GM23338 (cell line): ENCODE results near the gene UBC. TPM values are rescaled to one million over a fixed set of nuclear protein-coding genes. Genes with fewer than 3 reads are reported as not detected.

Experiments used
- ATAC-seq: fragments of 200-7000 bp; cut with Tn5 transposase; 3 replicates; pipeline ENCODE4 v1.9.1; 2020
- DNase-seq: peaks from one replicate; pipeline ENCODE4 v3.0.0-alpha.2; 2015; ENCODE audit warnings: low spot score
- H2AFZ ChIP-seq: fragments of 200-600 bp; sonication (generic); 2 replicates; pipeline ENCODE4 v1.8.0; 2016; ENCODE audit warnings: antibody characterized with exemption, mild to moderate bottlenecking, moderate library complexity
- H3F3A ChIP-seq: fragments of 200-600 bp; sonication (generic); replicated peaks from 2 replicates; pipeline ENCODE4 v1.8.0; 2017; ENCODE audit warnings: antibody characterized with exemption, mixed run types, low read depth
- H3K27ac ChIP-seq: fragments of 200-600 bp; sonication (generic); 2 replicates; pipeline ENCODE4 v1.6.1; 2016; ENCODE audit warnings: low read depth
- H3K27me3 ChIP-seq: fragments of 200-600 bp; sonication (generic); 2 replicates; pipeline ENCODE4 v1.8.0; 2016; ENCODE audit warnings: mild to moderate bottlenecking, mixed run types, moderate library complexity; ENCODE audit not compliant: insufficient read depth
- H3K36me3 ChIP-seq: fragments of 200-600 bp; sonication (generic); 2 replicates; pipeline ENCODE4 v1.8.0; 2016; ENCODE audit warnings: mild to moderate bottlenecking; ENCODE audit not compliant: insufficient read depth
- H3K4me1 ChIP-seq: fragments of 200-600 bp; sonication (generic); 2 replicates; pipeline ENCODE4 v1.8.0; 2016; ENCODE audit warnings: mild to moderate bottlenecking, moderate library complexity; ENCODE audit not compliant: insufficient read depth
- H3K4me2 ChIP-seq: fragments of 200-600 bp; sonication (generic); 2 replicates; pipeline ENCODE4 v1.7.1; 2017; ENCODE audit warnings: mixed run types
- H3K4me3 ChIP-seq: fragments of 200-600 bp; sonication (generic); 2 replicates; pipeline ENCODE4 v1.6.1; 2016; ENCODE audit warnings: mixed run types
- H3K79me2 ChIP-seq: fragments of 200-600 bp; sonication (generic); replicated peaks from 2 replicates; pipeline ENCODE4 v1.8.0; 2017; ENCODE audit warnings: mild to moderate bottlenecking; ENCODE audit not compliant: insufficient read depth
- H3K9me2 ChIP-seq: fragments of 200-600 bp; sonication (generic); 2 replicates; pipeline ENCODE4 v1.8.0; 2017; ENCODE audit not compliant: insufficient read depth
- H4K20me1 ChIP-seq: fragments of 200-600 bp; sonication (generic); replicated peaks from 2 replicates; pipeline ENCODE4 v1.8.0; 2017; ENCODE audit warnings: mild to moderate bottlenecking; ENCODE audit not compliant: insufficient read depth
- H3K27ac Mint-ChIP-seq: 2 replicates; pipeline ENCODE4 v1.8.0; 2020; ENCODE audit warnings: inconsistent platforms, mild to moderate bottlenecking, moderate library complexity, mixed read lengths
- H3K27me3 Mint-ChIP-seq: 3 replicates; pipeline ENCODE4 v1.8.0; 2022; ENCODE audit warnings: low read depth, mild to moderate bottlenecking, moderate library complexity, mixed read lengths, inconsistent platforms; ENCODE audit not compliant: insufficient read depth, poor library complexity
- H3K36me3 Mint-ChIP-seq: 3 replicates; pipeline ENCODE4 v1.8.0; 2021; ENCODE audit warnings: low read depth, mild to moderate bottlenecking, inconsistent platforms, moderate library complexity, mixed read lengths
- H3K4me1 Mint-ChIP-seq: 3 replicates; pipeline ENCODE4 v1.8.0; 2020; ENCODE audit warnings: mild to moderate bottlenecking, inconsistent platforms, mixed read lengths
- H3K4me3 Mint-ChIP-seq: 3 replicates; pipeline ENCODE4 v1.8.0; 2021; ENCODE audit warnings: moderate library complexity, mild to moderate bottlenecking, inconsistent platforms, mixed read lengths
- H3K9me3 Mint-ChIP-seq: 3 replicates; pipeline ENCODE4 v1.8.0; 2020; ENCODE audit warnings: moderate library complexity, mild to moderate bottlenecking, inconsistent platforms, mixed read lengths
- ETS1 ChIP-seq: IDR thresholded peaks from 2 replicates; pipeline ENCODE4 v1.6.1; 2016; ENCODE audit warnings: antibody characterized with exemption
- EZH2 ChIP-seq: fragments of 200-600 bp; sonication (generic); IDR thresholded peaks from one replicate; pipeline ENCODE4 v1.8.0; 2017; ENCODE audit warnings: antibody characterized with exemption, mild to moderate bottlenecking, low read depth; ENCODE audit not compliant: unreplicated experiment
- EZH2phosphoT487 ChIP-seq: fragments of 200-600 bp; sonication (generic); IDR thresholded peaks from one replicate; pipeline ENCODE4 v1.8.1; 2018; ENCODE audit warnings: antibody characterized with exemption; ENCODE audit not compliant: unreplicated experiment
- JUNB ChIP-seq: IDR thresholded peaks from one replicate; pipeline ENCODE4 v1.6.1; 2016; ENCODE audit warnings: antibody characterized with exemption; ENCODE audit not compliant: unreplicated experiment
- NANOG ChIP-seq: IDR thresholded peaks from 2 replicates; pipeline ENCODE4 v1.6.1; 2016; ENCODE audit warnings: antibody characterized with exemption, borderline replicate concordance
- POLR2AphosphoS5 ChIP-seq: IDR thresholded peaks from 2 replicates; pipeline ENCODE4 v1.6.1; 2016; ENCODE audit warnings: antibody characterized with exemption, low read depth
- REST ChIP-seq: IDR thresholded peaks from one replicate; pipeline ENCODE4 v1.6.1; 2018; ENCODE audit warnings: antibody characterized with exemption; ENCODE audit not compliant: unreplicated experiment
- STAT1 ChIP-seq: IDR thresholded peaks from one replicate; pipeline ENCODE4 v1.6.1; 2016; ENCODE audit warnings: antibody characterized with exemption; ENCODE audit not compliant: unreplicated experiment
- ZNF114 ChIP-seq: fragments of 250-450 bp; sonication (Bioruptor Pico); IDR thresholded peaks from 2 replicates; pipeline ENCODE4 v1.5.0; 2020; ENCODE audit warnings: mild to moderate bottlenecking, moderate library complexity
- ZNF331 ChIP-seq: fragments of 250-450 bp; sonication (Bioruptor Pico); IDR thresholded peaks from 2 replicates; pipeline ENCODE4 v1.5.0; 2020; ENCODE audit warnings: low read depth, mild to moderate bottlenecking, moderate library complexity
- ZNF462 ChIP-seq: fragments of 250-450 bp; sonication (Bioruptor Pico); IDR thresholded peaks from 2 replicates; pipeline ENCODE4 v1.5.0; 2020; ENCODE audit warnings: mild to moderate bottlenecking, moderate library complexity
- polyA plus RNA-seq: library from polyadenylated mRNA; unstranded; fragments of >200 nt; fragmentation: Nextera tagmentation; extraction: Ambion mirVana; gene quantifications from 2 replicates; pipeline ENCODE4 v1.2.1, GENCODE V29; 2016
- total RNA-seq: library from RNA; depleted of rRNA; stranded (reverse); fragments of >200 nt; shearing (Covaris generic); gene quantifications from 2 replicates; pipeline ENCODE4 v1.2.3, GENCODE V29; 2014

UBC gene
- total and polyA plus RNA-seq, 2 experiments from 2014 or later = 511 to 665 TPM

- no peak for TF ChIP-seq ETS1
- TF ChIP-seq EZH2 = no peak
Measured at GRCh38 chr12:124893792-124894516, 20.5 kb downstream of the UBC start (continued).

GRCh38 chr12:124888260-124888659 is 26.2 kb downstream of the UBC start:
- Mint-ChIP-seq H3K27me3 (no peaks in the 10 kb centered on the region), H3K4me3 (no peak overlapping the region), H3K27ac (no peak overlapping the region), H3K4me1 (peaks cover 19% of the 10 kb centered on the region), H3K9me3 (no peaks in the 10 kb centered on the region), H3K36me3 (no peaks in the 10 kb centered on the region)
- Histone ChIP-seq H3K36me3 (no peaks in the 10 kb centered on the region), H4K20me1 (no peaks in the 10 kb centered on the region), H3K79me2 (no peaks in the 10 kb centered on the region), H3K9me2 (no peaks in the 10 kb centered on the region), H3K27me3 (no peaks in the 10 kb centered on the region), H3K4me3 (no peak overlapping the region), H2AFZ (no peak overlapping the region; the same call in 1 of the 2 replicates), H3K27ac (no peak overlapping the region), H3K4me1 (peaks cover 20% of the 10 kb centered on the region), H3F3A (0 out of 2 replicates have a peak, but pooled peaks cover 4% of the 10 kb centered on the region), H3K4me2 (no peak overlapping the region)
- no peak for DNase-seq
- no peak for ATAC-seq
- TF ChIP-seq EZH2phosphoT487 = no peak
- no peak for TF ChIP-seq JUNB
- no peak for TF ChIP-seq ZNF462 (CRISPR knock-in tag)
- TF ChIP-seq ZNF331 (CRISPR knock-in tag) = no peak
- TF ChIP-seq REST = no peak
- no peak for TF ChIP-seq STAT1
- no peak for TF ChIP-seq ZNF114 (CRISPR knock-in tag)
- TF ChIP-seq NANOG = no peak
- TF ChIP-seq EZH2 = no peak
- no peak for TF ChIP-seq POLR2AphosphoS5
- no peak for TF ChIP-seq ETS1
